SK-N-SH treated with all-trans-retinoic acid at 6 μM for 48 hours (cell line): ENCODE results near the gene GTF2IRD1.
A peak's percentile ranks its signal among the peaks of the same experiment; 100 is the strongest.

ENCODE experiments used
- ATAC-seq: fragments of 200-7000 bp; cut with Tn5 transposase; 3 replicates; pipeline ENCODE4 v1.9.1; 2020; ENCODE audit warnings: mild to moderate bottlenecking, moderate library complexity
- ARNTL ChIP-seq: fragments of 450-650 bp; formaldehyde crosslinking; IDR thresholded peaks from 2 replicates; pipeline ENCODE4 v1.5.0; 2020; ENCODE audit warnings: low read depth, mild to moderate bottlenecking, moderate library complexity, borderline replicate concordance
- BACH2 ChIP-seq: fragments of 250-450 bp; sonication (Bioruptor Pico); IDR thresholded peaks from 2 replicates; pipeline ENCODE4 v1.9.0; 2021; ENCODE audit warnings: mild to moderate bottlenecking, borderline replicate concordance
- CREB5 ChIP-seq: fragments of 250-450 bp; sonication (Bioruptor Pico); IDR thresholded peaks from 2 replicates; pipeline ENCODE4 v1.5.1; 2020; ENCODE audit warnings: low read depth, mild to moderate bottlenecking, moderate library complexity
- CSDC2 ChIP-seq: fragments of 250-450 bp; sonication (Bioruptor Pico); IDR thresholded peaks from 2 replicates; pipeline ENCODE4 v1.5.0; 2020; ENCODE audit warnings: mild to moderate bottlenecking, moderate library complexity
- CSRNP3 ChIP-seq: fragments of 250-450 bp; sonication (Bioruptor Pico); IDR thresholded peaks from 2 replicates; pipeline ENCODE4 v1.5.1; 2021; ENCODE audit warnings: mild to moderate bottlenecking, moderate library complexity
- GLIS3 ChIP-seq: fragments of 250-450 bp; sonication (Bioruptor Pico); IDR thresholded peaks from 2 replicates; pipeline ENCODE4 v1.5.0; 2020; ENCODE audit warnings: mild to moderate bottlenecking, moderate library complexity
- ISL1 ChIP-seq: fragments of 250-450 bp; sonication (Bioruptor Pico); IDR thresholded peaks from 2 replicates; pipeline ENCODE4 v2.1.2; 2022; ENCODE audit warnings: mild to moderate bottlenecking, moderate library complexity
- OSR1 ChIP-seq: fragments of 250-450 bp; sonication (Bioruptor Pico); IDR thresholded peaks from 2 replicates; pipeline ENCODE4 v1.8.0; 2022; ENCODE audit warnings: moderate library complexity, mild to moderate bottlenecking, inconsistent platforms
- PATZ1 ChIP-seq: fragments of 250-450 bp; sonication (Bioruptor Pico); IDR thresholded peaks from 2 replicates; pipeline ENCODE4 v1.8.0; 2020; ENCODE audit warnings: mild to moderate bottlenecking, moderate library complexity, borderline replicate concordance
- POU6F1 ChIP-seq: fragments of 250-450 bp; sonication (Bioruptor Pico); IDR thresholded peaks from 2 replicates; pipeline ENCODE4 v1.8.0; 2021; ENCODE audit warnings: low read depth, mild to moderate bottlenecking, moderate library complexity, borderline replicate concordance
- PPARA ChIP-seq: fragments of 250-450 bp; sonication (Bioruptor Pico); IDR thresholded peaks from 2 replicates; pipeline ENCODE4 v1.5.0; 2020; ENCODE audit warnings: mild to moderate bottlenecking, borderline replicate concordance
- RARB ChIP-seq: fragments of 250-450 bp; sonication (Bioruptor Pico); IDR thresholded peaks from 2 replicates; pipeline ENCODE4 v1.8.0; 2021; ENCODE audit warnings: mild to moderate bottlenecking, moderate library complexity
- SNAI2 ChIP-seq: fragments of 250-450 bp; sonication (Bioruptor Pico); IDR thresholded peaks from 2 replicates; pipeline ENCODE4 v1.5.0; 2020; ENCODE audit warnings: mild to moderate bottlenecking, moderate library complexity
- TCF4 ChIP-seq: fragments of 250-450 bp; sonication (Bioruptor Pico); IDR thresholded peaks from 2 replicates; pipeline ENCODE4 v1.8.0; 2021; ENCODE audit warnings: mild to moderate bottlenecking, moderate library complexity, borderline replicate concordance
- TSHZ2 ChIP-seq: fragments of 250-450 bp; sonication (Bioruptor Pico); IDR thresholded peaks from 2 replicates; pipeline ENCODE4 v1.5.0; 2020; ENCODE audit warnings: mild to moderate bottlenecking, moderate library complexity
- ZC3H10 ChIP-seq: fragments of 250-450 bp; sonication (Bioruptor Pico); IDR thresholded peaks from 2 replicates; pipeline ENCODE4 v1.5.1; 2021; ENCODE audit warnings: mild to moderate bottlenecking, moderate library complexity
- ZFP3 ChIP-seq: fragments of 250-450 bp; sonication (Bioruptor Pico); IDR thresholded peaks from 2 replicates; pipeline ENCODE4 v1.5.0; 2020; ENCODE audit warnings: mild to moderate bottlenecking, moderate library complexity
- ZFP30 ChIP-seq: fragments of 450-650 bp; formaldehyde crosslinking; IDR thresholded peaks from 2 replicates; pipeline ENCODE4 v1.5.0; 2022; ENCODE audit warnings: mild to moderate bottlenecking, moderate library complexity
- ZNF565 ChIP-seq: fragments of 450-650 bp; formaldehyde crosslinking; conservative IDR thresholded peaks from 2 replicates; pipeline ENCODE4 v1.5.0; 2020; ENCODE audit warnings: low read depth, mild to moderate bottlenecking, moderate library complexity
- ZNF70 ChIP-seq: fragments of 450-650 bp; formaldehyde crosslinking; IDR thresholded peaks from 2 replicates; pipeline ENCODE4 v1.5.0; 2020; ENCODE audit warnings: mild to moderate bottlenecking, moderate library complexity
- ZNF8 ChIP-seq: fragments of 450-650 bp; formaldehyde crosslinking; IDR thresholded peaks from 2 replicates; pipeline ENCODE4 v1.5.0; 2020; ENCODE audit warnings: mild to moderate bottlenecking, moderate library complexity

GTF2IRD1 gene

GRCh38 chr7:74453322-74454011, at the start of gene GTF2IRD1:
GTF2IRD1 (plus strand) TSS chr7:74453906; CDS start chr7:74508081, 54,175 bp downstream.
- TF ChIP-seq GLIS3 (CRISPR knock-in tag): no peak
- TF ChIP-seq ZNF70 (CRISPR knock-in tag): no peak
- peak; percentile 89 for TF ChIP-seq PATZ1 (CRISPR knock-in tag)
- peak; percentile 76 for ATAC-seq

- ATAC-seq: no peak
- TF ChIP-seq ZNF565 (CRISPR knock-in tag): no peak
- TF ChIP-seq ARNTL: no peak
- TF ChIP-seq ISL1: no peak
- TF ChIP-seq CSDC2: no peak
- TF ChIP-seq SNAI2 (CRISPR knock-in tag): no peak
- TF ChIP-seq TSHZ2 (CRISPR knock-in tag): no peak
- TF ChIP-seq POU6F1 (CRISPR knock-in tag): no peak
- TF ChIP-seq TCF4 (CRISPR knock-in tag): no peak
- TF ChIP-seq ZNF8 (CRISPR knock-in tag): no peak
- TF ChIP-seq ZFP3 (CRISPR knock-in tag): no peak
- no peak for TF ChIP-seq OSR1
- no peak for TF ChIP-seq PPARA (CRISPR knock-in tag)
- no peak for TF ChIP-seq PATZ1 (CRISPR knock-in tag)
- TF ChIP-seq GLIS3 (CRISPR knock-in tag): no peak
- no peak for TF ChIP-seq CSRNP3 (CRISPR knock-in tag)
- TF ChIP-seq ZFP30: no peak
- no peak for TF ChIP-seq CREB5 (CRISPR knock-in tag)
- no peak for TF ChIP-seq ZNF70 (CRISPR knock-in tag)
- TF ChIP-seq BACH2 (CRISPR knock-in tag): no peak
These were observed 49.4 kb upstream of the GTF2IRD1 start for GRCh38 chr7:74404388-74404700.

GRCh38 chr7:74404741-74405140, 49.0 kb upstream of the GTF2IRD1 start:
- TF ChIP-seq BACH2 (CRISPR knock-in tag) (no peak), ZNF70 (CRISPR knock-in tag) (no peak), SNAI2 (CRISPR knock-in tag) (no peak), ARNTL (no peak), CREB5 (CRISPR knock-in tag) (no peak), ZFP3 (CRISPR knock-in tag) (no peak), ZC3H10 (CRISPR knock-in tag) (no peak), OSR1 (no peak), CSRNP3 (CRISPR knock-in tag) (no peak), RARB (no peak), ISL1 (no peak)
- ATAC-seq: no peak
